ENCODE data around the gene LCE6A.

The LCE6A gene

GRCh38 chr1:152878042-152878441 is 35.4 kb downstream of the LCE6A start, which contains the start of gene SMCP:
Gene SMCP (plus strand): TSS chr1:152878322. CDS start chr1:152884423, 6,101 bp downstream.
- no peak for DNase-seq

- no peak for DNase-seq
Measured at GRCh38 chr1:152879559-152880198, 37.0 kb downstream of the LCE6A start.

DNA sequence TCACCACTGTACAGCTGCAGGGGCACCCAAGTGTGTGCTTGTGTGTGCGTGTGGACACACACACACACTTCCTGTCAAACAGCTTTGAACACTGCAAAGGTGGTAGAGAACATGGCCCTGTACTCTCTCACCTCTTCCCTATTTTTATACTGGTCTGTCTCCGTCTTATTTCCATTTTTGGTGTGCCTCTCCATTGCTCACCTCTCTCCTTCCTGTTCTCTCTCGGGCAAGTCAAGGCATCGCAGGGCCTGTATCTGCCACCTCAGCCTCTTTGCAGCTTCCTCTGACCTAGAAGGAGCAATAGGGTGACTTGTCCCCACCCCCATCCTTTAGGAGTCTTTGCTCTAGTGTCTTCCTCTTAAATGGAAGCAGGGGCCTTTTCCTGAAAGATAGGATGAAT is 37.7 kb downstream of the LCE6A start:
- DNase-seq, result no peak

GRCh38 chr1:152880907-152881306 is 38.3 kb downstream of the LCE6A start:
- no peak for DNase-seq

DNA sequence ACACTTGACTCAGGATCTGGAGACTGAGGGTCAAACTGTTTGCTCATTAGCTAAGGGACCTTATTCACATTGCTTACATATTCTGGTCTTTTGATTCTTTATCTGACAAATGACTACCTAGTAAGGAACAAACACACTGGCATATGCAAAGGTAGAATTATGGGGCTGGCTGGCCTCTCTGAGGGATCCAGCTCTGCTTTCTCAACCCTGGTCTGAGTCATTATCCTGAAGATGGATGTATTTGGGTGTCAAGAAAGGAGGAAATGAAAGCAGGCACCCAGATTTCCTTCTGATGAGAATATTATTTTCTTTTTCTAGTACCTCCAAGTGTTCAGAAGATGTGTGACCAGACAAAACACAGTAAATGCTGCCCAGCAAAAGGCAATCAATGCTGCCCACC is 41.4 kb downstream of the LCE6A start:
- DNase-seq, result no peak

DNA sequence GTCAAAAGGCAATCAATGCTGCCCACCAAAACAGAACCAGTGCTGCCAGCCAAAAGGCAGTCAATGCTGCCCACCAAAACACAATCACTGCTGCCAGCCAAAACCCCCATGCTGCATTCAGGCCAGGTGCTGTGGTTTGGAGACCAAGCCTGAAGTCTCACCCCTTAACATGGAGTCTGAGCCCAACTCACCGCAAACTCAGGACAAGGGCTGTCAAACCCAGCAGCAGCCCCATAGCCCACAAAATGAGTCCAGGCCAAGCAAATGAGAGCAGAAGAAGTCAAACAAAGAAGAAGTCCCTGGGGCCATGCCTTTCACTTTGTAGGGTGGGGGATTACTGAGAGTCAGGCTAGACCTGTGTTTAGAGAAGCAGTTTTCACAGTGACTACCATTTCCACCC is 41.9 kb downstream of the LCE6A start:
- no peak for DNase-seq

DNA sequence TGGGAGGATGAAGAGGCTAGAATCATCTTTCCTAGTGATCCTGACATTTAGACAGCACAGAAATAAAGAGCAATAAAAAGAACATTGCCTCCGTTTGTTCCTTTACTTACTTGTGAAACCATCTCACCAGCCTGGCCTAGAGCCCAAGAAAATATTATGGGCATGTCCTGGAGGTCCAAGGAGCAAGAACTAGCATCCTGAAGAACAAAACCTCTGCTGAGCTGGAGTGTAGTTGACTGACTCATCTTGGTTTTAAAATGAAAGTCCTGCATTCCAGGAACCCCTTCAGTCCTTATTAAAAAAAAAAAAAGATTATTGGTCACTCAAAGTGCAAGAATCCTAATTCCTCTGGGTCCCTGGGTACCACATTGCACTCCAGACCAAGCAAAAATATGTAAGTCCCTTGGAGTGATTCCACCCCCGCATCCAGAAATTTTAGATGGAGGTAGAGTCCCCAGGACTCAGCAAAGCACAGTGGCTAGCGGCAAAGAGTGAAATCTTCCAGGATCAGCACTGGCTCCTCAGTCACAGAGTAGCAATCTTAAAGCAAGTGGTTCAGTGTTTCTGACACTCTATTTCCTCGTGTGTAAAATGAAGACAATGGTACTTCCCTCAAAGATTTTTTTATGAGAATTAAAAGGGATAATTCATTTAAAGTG is 42.4 kb downstream of the LCE6A start:
- DNase-seq, result no peak

DNA sequence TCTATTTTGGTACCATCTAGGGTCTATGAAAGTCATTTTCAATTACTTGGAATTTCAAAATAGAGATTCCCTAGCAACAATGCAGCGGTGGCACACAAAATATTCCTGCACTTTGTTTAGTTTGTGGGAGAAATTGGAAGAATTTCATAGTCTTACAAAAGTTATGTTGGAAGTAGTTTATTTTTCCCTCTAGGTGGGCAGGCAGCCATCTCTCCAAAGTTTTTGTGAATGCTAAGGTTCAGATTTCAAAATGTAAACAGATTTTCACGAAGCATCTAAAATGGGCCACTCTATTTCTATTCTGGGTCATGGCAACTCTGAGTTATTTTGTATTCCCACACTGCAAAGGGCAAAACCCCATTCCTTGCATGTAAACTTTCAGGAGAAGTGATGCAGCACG is 43.4 kb downstream of the LCE6A start:
- DNase-seq, result no peak

- no peak for DNase-seq
Measured at GRCh38 chr1:152886758-152887409, 44.2 kb downstream of the LCE6A start.

- no peak for DNase-seq
Measured at GRCh38 chr1:152888126-152888525, 45.5 kb downstream of the LCE6A start.
